ENCODE measurements around the gene OR2T8.

DNA sequence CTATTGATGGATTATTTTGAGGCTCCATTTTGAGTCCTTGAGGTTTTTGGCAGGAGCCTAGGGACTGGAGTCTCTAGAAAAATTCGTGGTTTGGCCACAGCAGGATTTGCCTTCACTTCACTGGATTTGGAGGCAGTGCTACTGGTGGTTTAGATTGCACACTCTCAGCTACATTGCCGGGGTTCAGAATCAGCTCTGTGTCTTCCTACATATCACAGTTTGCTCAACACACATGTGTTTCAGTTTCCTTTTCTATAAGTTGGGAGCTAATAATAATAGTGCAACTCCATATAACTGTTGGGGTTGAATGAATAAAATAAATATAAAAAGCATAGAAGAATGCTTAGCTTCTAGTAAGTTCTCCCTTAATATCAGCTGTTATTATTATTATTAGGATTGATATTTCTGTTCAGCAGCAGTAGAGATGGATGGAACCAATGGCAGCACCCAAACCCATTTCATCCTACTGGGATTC lies 24.9 kb upstream of the OR2T8 start, which contains the start of gene OR2W3:
- TF ChIP-seq, protein P1, sequence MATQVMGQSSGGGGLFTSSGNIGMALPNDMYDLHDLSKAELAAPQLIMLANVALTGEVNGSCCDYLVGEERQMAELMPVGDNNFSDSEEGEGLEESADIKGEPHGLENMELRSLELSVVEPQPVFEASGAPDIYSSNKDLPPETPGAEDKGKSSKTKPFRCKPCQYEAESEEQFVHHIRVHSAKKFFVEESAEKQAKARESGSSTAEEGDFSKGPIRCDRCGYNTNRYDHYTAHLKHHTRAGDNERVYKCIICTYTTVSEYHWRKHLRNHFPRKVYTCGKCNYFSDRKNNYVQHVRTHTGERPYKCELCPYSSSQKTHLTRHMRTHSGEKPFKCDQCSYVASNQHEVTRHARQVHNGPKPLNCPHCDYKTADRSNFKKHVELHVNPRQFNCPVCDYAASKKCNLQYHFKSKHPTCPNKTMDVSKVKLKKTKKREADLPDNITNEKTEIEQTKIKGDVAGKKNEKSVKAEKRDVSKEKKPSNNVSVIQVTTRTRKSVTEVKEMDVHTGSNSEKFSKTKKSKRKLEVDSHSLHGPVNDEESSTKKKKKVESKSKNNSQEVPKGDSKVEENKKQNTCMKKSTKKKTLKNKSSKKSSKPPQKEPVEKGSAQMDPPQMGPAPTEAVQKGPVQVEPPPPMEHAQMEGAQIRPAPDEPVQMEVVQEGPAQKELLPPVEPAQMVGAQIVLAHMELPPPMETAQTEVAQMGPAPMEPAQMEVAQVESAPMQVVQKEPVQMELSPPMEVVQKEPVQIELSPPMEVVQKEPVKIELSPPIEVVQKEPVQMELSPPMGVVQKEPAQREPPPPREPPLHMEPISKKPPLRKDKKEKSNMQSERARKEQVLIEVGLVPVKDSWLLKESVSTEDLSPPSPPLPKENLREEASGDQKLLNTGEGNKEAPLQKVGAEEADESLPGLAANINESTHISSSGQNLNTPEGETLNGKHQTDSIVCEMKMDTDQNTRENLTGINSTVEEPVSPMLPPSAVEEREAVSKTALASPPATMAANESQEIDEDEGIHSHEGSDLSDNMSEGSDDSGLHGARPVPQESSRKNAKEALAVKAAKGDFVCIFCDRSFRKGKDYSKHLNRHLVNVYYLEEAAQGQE (IDR thresholded peaks at IDR 0.05; ENCODE audit: insufficient read depth in 1 of 2, low read depth in 2 of 2, low read length in 2 of 2) = no peak
- TF ChIP-seq SIN3A (IDR thresholded peaks at IDR 0.05; ENCODE audit: borderline replicate concordance, insufficient read depth, low read length) = no peak
- TF ChIP-seq TAF1 (IDR thresholded peaks at IDR 0.05; ENCODE audit: borderline replicate concordance, insufficient read depth, low read length) = no peak

All from PFSK-1 (cell line).